HG03039 (cell line): ENCODE results near the gene UBXN1.

Experiments used
- ATAC-seq: cut with Tn5 transposase; IDR thresholded peaks from one replicate; pipeline ENCODE4 v1.9.1; 2021; ENCODE audit warnings: mild to moderate bottlenecking, moderate library complexity; ENCODE audit not compliant: unreplicated experiment

Gene UBXN1, protein sequence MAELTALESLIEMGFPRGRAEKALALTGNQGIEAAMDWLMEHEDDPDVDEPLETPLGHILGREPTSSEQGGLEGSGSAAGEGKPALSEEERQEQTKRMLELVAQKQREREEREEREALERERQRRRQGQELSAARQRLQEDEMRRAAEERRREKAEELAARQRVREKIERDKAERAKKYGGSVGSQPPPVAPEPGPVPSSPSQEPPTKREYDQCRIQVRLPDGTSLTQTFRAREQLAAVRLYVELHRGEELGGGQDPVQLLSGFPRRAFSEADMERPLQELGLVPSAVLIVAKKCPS

DNA sequence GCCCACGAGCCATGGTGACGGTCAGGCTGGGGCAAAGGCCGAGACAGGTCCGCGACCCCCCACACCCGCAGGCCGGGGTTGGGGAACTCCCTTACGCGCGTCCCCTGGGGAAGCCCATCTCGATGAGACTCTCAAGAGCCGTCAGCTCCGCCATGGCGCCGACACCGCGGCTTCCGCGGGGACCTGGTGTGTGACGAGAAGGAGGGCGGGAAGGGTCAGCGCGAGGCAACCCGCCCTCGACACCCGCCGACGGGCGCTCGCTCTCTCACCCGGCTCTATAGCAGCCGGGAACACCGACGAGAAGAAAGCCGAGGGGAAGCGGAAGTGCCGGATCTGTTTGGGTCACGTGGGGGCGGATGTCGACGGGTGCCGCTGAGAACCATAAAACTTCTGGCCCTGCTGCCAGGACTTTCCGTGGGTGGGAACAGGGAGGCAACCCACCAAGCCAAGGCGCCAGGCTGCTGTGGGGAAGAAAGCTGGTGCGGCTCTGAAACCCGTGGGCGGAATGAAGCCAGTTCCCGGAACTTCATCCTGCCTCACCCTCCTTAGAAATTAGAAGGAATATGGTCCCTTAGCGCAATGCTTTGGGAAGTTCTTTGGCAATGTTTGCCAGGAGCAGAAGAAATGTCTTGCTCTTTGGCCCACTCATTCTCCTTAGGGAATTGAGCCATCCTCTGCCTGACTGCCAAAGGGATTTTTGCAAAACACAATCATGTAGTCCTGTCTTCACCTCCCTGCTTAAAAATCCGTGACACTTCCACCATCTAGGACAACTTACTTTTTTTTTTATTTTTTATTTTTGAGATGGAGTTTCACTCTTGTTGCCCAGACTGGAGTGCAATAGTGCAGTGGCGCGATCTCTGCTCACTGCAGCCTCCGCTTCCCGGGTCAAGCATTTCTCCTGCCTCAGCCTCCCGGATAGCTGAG is at the start of gene UBXN1:
Gene UBXN1 (minus strand): TSS at position 304 of the 927 bp plus-strand sequence. CDS start 150 bp downstream, at position 154.
- peak; percentile 51 for ATAC-seq

DNA sequence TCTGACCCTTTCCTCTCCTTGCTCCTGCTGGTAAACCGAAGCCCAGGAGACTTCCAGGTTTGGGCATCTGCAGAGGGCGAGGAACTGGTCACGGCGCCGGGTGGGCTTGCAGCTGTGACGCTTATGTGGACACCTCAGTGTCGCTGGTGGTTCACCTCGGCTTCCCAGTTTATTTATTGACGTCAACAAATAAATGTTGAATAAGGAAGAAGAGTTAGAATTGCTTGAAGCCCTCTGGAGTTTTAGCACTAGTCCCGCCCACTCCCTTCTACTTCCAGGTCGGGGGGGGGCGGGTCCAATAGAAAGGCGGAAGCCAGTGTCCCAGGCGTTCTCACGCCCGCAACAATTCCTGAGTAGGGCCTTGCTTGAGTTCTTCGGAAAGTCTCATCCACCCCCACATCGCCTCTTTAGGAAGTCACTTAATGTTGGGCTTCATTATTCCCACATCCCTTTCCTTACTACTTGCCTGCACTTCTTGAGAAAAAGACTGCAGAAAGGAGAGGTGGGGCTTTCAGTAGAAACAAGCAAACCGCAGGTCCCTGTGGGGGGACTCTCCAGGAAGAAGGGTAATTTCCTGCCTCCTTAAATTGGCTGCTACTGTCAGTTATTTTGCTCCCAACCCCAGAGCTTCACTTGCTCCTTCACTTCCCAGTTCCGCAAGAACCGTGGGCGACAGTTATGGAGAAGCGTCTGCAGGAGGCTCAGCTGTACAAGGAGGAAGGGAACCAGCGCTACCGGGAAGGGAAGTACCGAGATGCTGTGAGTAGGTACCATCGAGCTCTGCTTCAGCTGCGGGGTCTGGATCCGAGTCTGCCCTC is 49.5 kb upstream of the UBXN1 start, which contains the start of gene TTC9C:
Gene TTC9C (plus strand): TSS at position 316 of the 818 bp plus-strand sequence. CDS start 363 bp downstream, at position 679.
- peak; percentile 16 for ATAC-seq

DNA sequence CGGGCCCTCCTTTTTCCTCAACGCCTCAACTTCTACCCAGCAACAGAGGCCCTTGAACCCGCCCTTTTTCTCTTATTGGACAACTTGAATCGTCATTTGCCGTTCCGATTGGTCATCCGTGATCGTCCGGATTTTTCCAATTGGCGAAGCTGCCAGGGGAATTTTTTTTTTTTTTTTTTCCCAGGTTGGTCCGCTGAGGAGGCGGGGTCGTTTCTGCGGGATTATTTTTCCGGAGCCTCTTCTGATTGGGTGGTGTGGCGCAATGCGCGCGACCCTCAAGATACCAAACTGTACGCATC is 48.9 kb upstream of the UBXN1 start:
- ATAC-seq, result peak; percentile 47

DNA sequence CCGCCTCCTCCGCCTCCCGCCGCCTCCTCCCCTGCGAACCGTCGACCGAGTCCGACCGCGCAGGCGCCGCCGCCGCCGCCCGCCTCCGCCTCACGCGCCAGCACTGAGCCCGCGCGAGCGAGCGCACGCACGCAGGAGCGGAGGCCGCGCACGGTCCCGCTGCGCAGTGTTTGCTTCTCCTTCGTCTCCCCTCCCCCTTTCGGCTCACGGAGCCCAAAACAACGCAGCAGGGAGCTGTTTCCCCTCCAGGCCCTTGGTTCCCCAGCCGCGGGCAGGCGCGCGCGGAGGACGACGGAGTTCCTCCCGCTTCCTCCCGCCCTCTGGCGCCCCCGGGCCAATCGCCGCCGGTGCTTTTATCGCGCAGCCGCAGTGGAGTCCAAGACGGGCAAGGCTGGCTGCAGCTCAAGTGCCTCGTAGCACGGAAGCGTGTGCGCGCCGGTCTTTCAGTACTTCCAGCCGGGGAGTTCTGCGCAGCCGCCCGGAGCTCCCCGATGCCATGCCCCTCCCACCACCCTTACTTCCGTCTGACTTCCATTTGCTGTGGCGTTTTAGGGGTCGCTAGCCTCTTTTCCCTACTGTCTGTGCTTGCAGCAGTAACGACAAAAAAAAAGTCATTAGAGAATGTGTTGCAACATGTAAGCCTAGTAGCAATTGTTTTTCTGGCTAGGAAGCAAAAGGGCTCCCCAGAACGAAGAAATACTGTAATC is 48.4 kb upstream of the UBXN1 start, which contains the start of gene HNRNPUL2:
Gene HNRNPUL2 (minus strand): TSS at position 293 of the 707 bp plus-strand sequence. CDS start 301 bp downstream, outside the sequence.
- ATAC-seq, result peak; percentile 51

DNA sequence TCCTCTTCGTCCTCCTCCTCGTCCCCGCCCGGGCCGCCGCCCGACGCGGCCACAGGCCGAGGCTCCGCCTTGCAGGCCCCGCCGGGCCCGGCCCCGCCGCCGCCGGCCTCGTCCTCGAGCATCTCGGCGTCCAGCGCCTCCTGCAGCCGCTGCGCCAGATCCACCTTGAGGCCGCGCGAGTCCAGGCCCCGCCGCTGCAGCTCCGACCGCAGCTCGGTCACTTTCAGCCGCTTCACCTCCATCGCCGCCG is 48.0 kb upstream of the UBXN1 start:
- ATAC-seq, result no peak

DNA sequence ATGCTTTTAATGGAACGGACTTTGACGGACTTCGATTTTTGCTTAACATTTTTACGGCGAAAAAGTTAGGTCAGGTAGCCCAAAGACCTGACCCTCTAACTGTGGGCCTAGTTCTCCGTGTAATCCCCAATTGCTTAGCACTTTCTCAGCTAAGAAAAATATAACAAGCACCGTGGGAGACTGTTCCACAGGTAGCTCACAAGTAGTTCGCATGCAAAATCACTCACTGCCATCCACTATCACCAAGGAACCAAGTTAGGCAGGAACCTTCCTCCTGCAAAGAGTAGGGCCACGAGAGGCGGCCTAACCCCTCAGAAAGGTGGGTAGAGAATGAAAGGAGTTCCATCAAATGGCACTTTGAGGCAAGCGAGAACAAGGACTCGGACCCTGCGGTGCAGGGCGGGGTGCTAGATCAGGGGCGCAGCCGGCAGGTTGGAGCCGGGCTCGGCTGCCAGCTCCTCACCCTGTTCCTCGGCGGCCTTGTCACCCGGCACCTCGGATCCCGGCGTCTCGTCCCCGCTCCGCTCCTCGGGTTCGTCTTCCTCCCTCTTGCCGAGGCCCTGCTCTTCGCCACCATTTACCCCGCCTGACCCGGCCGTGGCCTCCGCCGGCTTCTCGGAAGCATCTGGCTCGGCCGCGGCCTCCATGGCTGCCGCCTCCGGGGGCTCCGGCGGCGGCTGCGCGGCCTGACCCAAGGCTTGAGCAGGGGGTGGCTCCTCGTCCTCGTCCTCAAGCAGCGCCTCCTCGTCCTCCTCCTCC is 47.5 kb upstream of the UBXN1 start:
- ATAC-seq, result peak; percentile 0

DNA sequence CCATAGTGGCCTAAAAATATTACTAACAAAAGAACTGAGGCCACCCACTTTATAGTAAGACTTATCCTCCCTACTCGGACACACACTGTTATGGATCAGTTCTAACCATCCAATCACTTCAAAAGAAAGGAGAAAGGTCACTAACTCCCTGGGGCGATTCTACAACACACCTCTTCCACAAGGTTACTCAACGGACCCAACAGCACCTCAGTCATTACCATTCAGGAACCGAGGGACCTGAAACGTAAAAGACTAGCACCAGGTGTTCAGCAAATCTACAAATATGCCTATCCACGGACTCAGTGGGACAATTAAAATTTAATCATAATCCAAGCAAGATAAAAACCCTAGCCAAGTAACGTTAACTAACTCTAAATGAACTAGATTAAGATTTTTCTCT is 46.8 kb upstream of the UBXN1 start:
- ATAC-seq, result no peak

DNA sequence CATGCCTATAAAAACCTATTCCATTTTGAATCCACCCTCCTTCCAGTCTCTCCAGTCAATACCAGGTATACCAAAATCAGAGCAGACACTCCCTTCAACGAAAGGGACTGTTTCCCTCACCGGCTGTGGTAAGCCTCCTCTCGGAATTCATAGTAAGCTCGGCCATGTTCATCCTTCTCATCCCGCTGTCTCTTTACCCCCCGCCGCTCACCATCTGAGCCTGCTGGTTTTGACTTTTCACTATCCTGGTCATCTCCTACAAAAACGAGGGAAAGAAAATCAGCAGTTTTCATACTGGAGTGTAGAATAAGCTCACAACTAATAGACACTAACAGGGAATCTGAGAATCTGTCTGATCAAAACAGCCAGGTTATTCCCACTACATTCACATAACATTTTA is 45.3 kb upstream of the UBXN1 start:
- no peak for ATAC-seq

DNA sequence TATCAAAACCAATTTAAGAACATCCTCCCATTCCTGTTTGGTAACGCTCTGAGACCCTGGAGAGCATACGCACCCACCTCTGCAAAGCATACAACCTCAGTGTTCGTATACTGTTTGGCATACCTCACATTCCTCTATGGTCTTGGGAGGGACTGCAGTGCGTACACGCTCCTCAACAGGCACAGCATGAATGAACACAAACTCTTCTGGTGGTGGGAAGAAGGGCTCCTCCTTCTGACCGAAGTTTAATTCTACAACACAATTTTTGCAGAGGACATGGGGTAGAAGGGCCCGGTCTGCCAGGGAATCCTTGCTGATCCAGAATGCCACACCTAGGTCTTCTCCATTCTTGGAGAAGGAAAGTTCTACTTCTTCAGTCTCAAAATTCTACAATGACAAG is 43.1 kb upstream of the UBXN1 start:
- no peak for ATAC-seq

DNA sequence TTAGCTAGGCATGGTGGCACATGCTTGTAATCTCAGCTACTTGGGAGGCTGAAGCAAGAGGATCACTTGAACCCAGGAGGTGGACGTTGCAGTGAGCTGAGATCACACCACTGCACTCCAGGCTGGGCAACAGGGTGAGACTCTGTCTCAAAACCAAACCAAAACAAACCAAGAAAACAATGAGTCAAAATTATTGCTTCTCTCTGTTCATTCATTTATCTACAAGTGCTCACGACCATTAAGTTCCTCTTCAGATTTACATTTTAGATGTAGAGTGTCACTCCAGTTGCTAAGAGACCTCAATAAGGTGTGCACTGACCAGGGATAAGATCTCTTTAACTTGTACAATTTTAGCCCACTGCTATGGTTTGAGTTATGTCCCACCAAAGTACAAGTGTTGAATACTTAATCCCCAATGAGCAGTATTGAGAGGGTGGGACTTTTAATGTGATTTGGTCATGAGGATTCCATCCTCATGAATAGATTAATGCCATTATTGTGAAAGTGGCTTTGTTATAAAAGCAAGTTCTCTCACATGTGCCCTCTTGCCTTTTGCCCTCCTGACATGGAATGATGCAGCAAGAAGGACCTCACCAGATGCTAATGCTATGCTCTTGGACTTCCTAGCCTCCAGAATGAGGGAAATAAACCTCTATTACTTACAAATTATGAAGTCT is 40.6 kb upstream of the UBXN1 start:
- ATAC-seq, result no peak

DNA sequence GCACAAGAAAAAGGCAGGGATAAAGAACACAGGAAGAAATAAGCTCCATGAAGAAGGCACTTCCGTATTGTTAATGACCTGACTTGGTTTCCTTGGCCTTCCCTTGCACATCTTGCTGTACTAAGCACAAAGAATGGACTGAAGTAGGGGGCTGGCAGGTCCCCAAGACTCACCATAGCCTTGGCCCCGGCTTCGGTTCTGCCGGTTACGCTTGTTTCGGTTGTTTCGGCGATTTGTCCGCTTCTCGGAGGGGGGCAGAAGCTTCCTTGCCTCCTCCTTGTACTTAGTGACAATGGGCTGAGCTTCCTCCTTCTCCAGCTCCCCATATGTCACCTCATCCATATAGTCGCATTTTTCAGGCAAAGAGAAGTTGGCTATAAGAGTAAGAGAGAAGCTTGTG is 37.9 kb upstream of the UBXN1 start:
- ATAC-seq, result no peak

DNA sequence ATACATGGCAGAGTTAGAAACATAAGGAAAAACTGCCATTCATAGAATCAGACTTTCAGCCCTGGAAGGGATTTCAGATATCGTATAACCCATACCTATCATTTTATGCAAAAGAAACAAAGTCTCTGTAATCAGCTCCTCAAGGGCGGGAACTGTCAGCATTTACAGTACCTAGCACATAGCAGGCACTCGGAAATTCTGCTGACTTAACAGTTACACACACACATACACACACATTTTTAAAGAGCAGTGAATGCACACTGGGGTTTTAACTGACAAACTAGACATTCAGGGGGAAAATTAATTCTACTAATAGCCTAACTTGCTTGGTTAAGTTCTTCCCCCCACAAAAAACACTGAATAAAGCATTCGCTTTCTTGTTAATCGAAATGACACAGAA is 37.3 kb upstream of the UBXN1 start:
- ATAC-seq, result no peak

DNA sequence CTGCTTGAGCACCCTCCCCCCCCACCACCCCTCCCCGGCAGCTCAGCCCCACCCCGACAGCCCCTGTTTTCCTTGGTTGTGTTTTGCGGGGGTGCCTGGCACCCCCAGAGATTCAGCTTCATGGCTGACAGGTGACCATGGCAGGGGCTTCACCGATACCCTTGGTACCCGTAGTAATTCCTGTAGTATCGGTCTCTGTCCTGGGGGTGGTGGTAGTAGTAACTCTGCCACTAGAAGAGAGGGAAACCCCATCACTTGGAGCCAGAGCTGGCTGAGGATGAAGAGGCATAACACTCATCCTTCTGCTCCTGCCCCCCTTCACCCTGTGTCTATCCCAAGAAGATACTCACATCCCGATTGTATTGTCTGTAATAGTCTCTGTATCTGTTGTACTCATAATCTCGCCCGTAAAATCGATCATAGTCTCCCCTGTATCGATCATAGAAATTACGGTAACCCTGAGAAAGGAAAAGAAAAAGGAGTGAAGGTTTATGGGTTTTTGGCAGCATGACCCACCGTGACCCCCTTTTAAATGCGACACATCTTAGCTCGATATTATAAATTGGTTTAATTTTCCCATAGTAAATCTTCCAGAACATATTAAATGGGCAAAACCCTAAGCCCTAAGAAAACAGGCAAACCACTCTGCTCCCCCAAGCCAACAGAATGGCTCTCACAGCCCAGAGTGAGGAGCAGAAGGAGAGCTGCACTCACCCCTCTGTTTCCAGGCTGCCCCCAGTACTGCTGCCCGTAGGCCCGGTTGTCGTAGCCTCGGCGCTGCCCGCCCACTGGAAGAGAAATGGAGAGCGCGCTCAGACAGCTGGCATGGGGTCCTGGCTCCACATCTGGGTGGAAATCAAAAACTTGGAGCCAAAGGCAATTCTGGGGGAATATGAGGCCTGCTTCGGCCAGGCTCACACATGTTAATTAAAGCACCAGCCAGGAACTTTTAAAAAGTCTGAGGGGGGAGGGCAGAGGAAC is 36.6 kb upstream of the UBXN1 start:
- ATAC-seq, result no peak

DNA sequence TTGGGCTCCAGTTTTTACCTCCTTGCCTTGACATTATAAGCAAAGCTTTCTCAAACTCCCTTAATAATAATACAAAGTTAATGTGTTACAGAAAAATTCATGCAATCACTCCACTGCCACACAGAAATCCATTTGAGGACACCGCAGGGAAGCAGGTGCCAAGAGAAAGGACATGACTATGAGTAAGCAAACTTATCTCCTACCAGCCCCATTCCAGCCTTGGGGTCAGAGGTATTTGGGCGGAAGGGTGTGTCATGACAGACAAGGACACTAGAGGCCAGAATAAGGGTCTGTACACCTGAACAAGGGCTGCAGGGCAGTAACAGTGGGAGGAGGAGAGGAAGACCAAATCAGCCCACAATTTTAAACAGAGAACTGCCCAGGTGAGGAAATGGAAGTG is 34.5 kb upstream of the UBXN1 start:
- no peak for ATAC-seq

DNA sequence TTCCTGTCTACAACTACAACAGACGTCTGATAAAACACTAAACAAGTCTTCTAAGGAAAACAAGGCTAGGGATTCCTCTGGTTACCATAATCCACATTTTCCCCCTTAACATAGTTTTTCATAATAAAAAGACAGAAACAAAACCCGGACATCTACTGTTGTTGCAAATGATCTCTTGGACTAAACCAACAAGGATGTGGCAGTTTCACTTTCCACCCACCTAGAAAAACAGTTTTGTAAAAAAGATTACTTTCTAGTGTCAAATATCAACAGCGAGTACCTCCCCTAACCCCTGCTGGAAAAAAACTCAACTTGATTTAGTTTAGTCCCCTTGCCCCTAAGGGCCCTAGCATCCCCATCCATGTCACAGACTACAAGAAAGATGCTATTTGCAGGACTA is 34.0 kb upstream of the UBXN1 start:
- no peak for ATAC-seq

DNA sequence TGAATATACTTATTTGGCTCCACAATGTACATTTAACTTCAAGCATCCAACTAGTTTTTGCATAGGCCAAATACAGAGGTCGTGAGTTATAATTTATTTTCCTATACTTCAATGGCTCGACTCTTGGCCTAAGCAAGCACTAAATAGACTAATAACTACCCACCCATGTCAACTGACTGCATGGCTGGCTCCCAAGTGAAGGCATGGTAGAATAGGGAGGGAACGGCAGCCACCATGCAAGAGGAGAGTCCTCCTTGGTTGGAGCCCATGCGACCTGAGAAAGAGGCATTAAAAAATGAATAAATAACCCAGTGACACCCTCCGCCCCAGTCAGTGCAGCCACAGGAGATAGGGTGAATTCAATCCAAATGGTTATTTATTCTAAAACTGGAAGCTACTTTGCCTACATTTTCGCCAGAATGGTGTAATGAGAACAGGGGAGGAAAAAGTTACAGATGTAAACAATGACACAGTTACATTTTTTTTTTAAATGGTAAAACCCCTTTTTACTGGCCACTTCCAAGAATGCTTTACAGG is 33.5 kb upstream of the UBXN1 start:
- ATAC-seq, result no peak

DNA sequence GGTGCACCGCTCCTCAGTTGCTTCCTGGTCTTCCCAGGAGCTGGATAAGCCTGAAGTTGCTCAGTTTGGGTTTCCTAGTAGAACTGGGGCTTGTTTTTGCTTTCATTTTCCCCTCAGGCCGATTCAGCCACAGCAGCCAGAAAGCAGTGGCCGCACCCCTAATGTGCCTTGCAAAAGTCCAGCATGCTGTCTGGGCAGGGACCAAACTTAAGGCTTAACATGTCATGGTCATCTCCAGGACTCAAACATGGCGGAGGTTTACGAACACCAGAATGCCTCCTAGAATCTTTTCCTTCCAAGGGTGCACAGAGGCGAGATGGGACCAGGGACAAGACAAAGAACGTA is 31.1 kb upstream of the UBXN1 start:
- no peak for ATAC-seq
